GM10266 (cell line): ENCODE measurements around the gene SEMA4D.
"Not testable (repeated sequence)": the region's sequence is repeated elsewhere in the genome, so short reads cannot be mapped to it uniquely, and the experiment has no call there.

Experiments used
- DNase-seq: peaks from one replicate; pipeline ENCODE4 v3.0.0; 2012; ENCODE audit errors: extremely low spot score
- CTCF ChIP-seq: IDR thresholded peaks from 2 replicates; pipeline ENCODE4 v1.5.1; 2012; ENCODE audit warnings: mild to moderate bottlenecking, low read depth; ENCODE audit not compliant: control insufficient read depth, insufficient read depth; ENCODE audit errors: missing control alignments

Gene SEMA4D

GRCh38 chr9:89477811-89478630 is 19.9 kb downstream of the SEMA4D start:
- DNase-seq = no peak
- TF ChIP-seq CTCF = no peak

GRCh38 chr9:89477384-89477783 is 20.5 kb downstream of the SEMA4D start:
- DNase-seq = no peak
- no peak for TF ChIP-seq CTCF

GRCh38 chr9:89476546-89476945 is 21.4 kb downstream of the SEMA4D start:
- DNase-seq = no peak
- no peak for TF ChIP-seq CTCF

- DNase-seq = no peak
- no peak for TF ChIP-seq CTCF
Observed at GRCh38 chr9:89475891-89476440, 21.9 kb downstream of the SEMA4D start.

GRCh38 chr9:89474939-89475338 is 23.0 kb downstream of the SEMA4D start:
- TF ChIP-seq CTCF = no peak

GRCh38 chr9:89473762-89474469 is 24.0 kb downstream of the SEMA4D start:
- TF ChIP-seq CTCF = no peak
- DNase-seq = no peak

More at GRCh38 chr9:89474939-89475338, 23.0 kb downstream of the SEMA4D start:
- DNase-seq = no peak

GRCh38 chr9:89471796-89472320 is 26.1 kb downstream of the SEMA4D start:
- DNase-seq = not testable (repeated sequence)
